Activated B cell treated with CpG ODN at 0.5 μM for 24 hours (primary cell): Measurements from ENCODE around the gene SIRPA. TPM values are rescaled to one million over a fixed set of nuclear protein-coding genes. Genes with fewer than 3 reads are reported as not detected.

Source experiments
- ATAC-seq: fragments of 200-7000 bp; cut with Tn5 transposase; one replicate; pipeline ENCODE4 v1.10.0; 2021; ENCODE audit warnings: low read depth, mild to moderate bottlenecking, moderate library complexity
- CTCF ChIA-PET: fragments of 350-600 bp; sonication (Branson Sonifier 250); formaldehyde crosslinking; loops from one replicate; lab custom pipeline; 2021; ENCODE audit warnings: antibody characterized with exemption; lab: Charles Lee
- POLR2A ChIA-PET: fragments of 350-600 bp; sonication (Branson Sonifier 250); formaldehyde crosslinking; loops from one replicate; lab custom pipeline; 2021; ENCODE audit warnings: antibody characterized with exemption; lab: Charles Lee
- DNase-seq: peaks from one replicate; pipeline ENCODE4 v3.0.0; 2022
- H3K27ac Mint-ChIP-seq: one replicate; pipeline ENCODE4 v1.8.0; 2020; ENCODE audit warnings: mixed read lengths
- H3K27me3 Mint-ChIP-seq: one replicate; pipeline ENCODE4 v1.8.0; 2021; ENCODE audit warnings: mixed read lengths
- H3K36me3 Mint-ChIP-seq: one replicate; pipeline ENCODE4 v1.8.0; 2021; ENCODE audit warnings: low read depth, mixed read lengths
- H3K4me1 Mint-ChIP-seq: one replicate; pipeline ENCODE4 v1.8.0; 2021; ENCODE audit warnings: mixed read lengths
- H3K4me3 Mint-ChIP-seq: one replicate; pipeline ENCODE4 v1.8.0; 2020; ENCODE audit warnings: mild to moderate bottlenecking, mixed read lengths
- H3K9me3 Mint-ChIP-seq: one replicate; pipeline ENCODE4 v1.8.0; 2020; ENCODE audit warnings: mixed read lengths
- CTCF ChIP-seq: fragments of 200-600 bp; IDR thresholded peaks from one replicate; pipeline ENCODE4 v1.8.0; 2022; ENCODE audit warnings: antibody characterized with exemption, mild to moderate bottlenecking
- intact Hi-C: fragments of 100-400 bp; cut with micrococcal nuclease; formaldehyde crosslinking; loops from one replicate; pipeline ENCODE4 v1.15.1; 2024
- total RNA-seq: library from RNA; stranded (reverse); gene quantifications from 2 replicates; pipeline ENCODE4 v1.2.3, GENCODE V29; 2022

Gene SIRPA
- total RNA-seq, 1 donor from 2014 or later = 10.1 TPM

- no peak for TF ChIP-seq CTCF
- peaks cover 42% of the 10 kb centered on the region for H3K4me1 Mint-ChIP-seq
Observed at GRCh38 chr20:1955217-1955616, 60.0 kb downstream of the SIRPA start.

GRCh38 chr20:1958426-1958825, 63.2 kb downstream of the SIRPA start:
- no peak for TF ChIP-seq CTCF
- ChIA-PET POLR2A (interaction anchor here (0.7 kb wide), 2 partner anchors 58 to 66 kb away, joined by 3 read pairs; no protein-coding TSS in a partner anchor), CTCF (no interaction called here)
- DNase-seq = no peak
- no peak overlapping the region for H3K4me3 Mint-ChIP-seq
- ATAC-seq = no peak
- H3K27me3 Mint-ChIP-seq = no peaks in the 10 kb centered on the region
- intact Hi-C loops = loop anchor here (10.0 kb wide), 1 partner anchor 564 kb away; the partner anchor contains the start of gene FKBP1A
- H3K9me3 Mint-ChIP-seq = peaks cover 3% of the 10 kb centered on the region
- H3K36me3 Mint-ChIP-seq = no peaks in the 10 kb centered on the region
- no peak overlapping the region for H3K27ac Mint-ChIP-seq
- H3K4me1 Mint-ChIP-seq = peaks cover 23% of the 10 kb centered on the region

More at GRCh38 chr20:1955217-1955616, 60.0 kb downstream of the SIRPA start:
- Mint-ChIP-seq H3K27ac (peak overlapping the region; percentile 46), H3K36me3 (no peaks in the 10 kb centered on the region), H3K9me3 (peaks cover 3% of the 10 kb centered on the region), H3K27me3 (no peaks in the 10 kb centered on the region), H3K4me3 (no peak overlapping the region)
- ChIA-PET POLR2A (interaction anchor here (0.6 to 2.2 kb wide), 15 partner anchors 10 to 534 kb away, joined by 3 to 21 read pairs (median 9); partner anchors contain the start of gene STK35), CTCF (interaction anchor here (1.0 to 3.6 kb wide), 5 partner anchors 10 to 153 kb away, joined by 3 to 26 read pairs (median 5); no protein-coding TSS in a partner anchor)
- ATAC-seq (no peak), DNase-seq (no peak)
- intact Hi-C loops = loop anchor here (10.0 kb wide), 1 partner anchor 560 kb away; the partner anchor contains the start of gene FKBP1A

- DNase-seq (no peak), ATAC-seq (no peak)
- ChIA-PET CTCF (no interaction called here), POLR2A (interaction anchor here (0.7 kb wide), 2 partner anchors 59 to 66 kb away, joined by 3 read pairs; no protein-coding TSS in a partner anchor)
- no peak overlapping the region for H3K4me3 Mint-ChIP-seq
- H3K27ac Mint-ChIP-seq = no peak overlapping the region
- no peaks in the 10 kb centered on the region for H3K36me3 Mint-ChIP-seq
- TF ChIP-seq CTCF = no peak
- intact Hi-C loops = loop anchor here (10.0 kb wide), 1 partner anchor 564 kb away; the partner anchor contains the start of gene FKBP1A
- H3K4me1 Mint-ChIP-seq = peaks cover 15% of the 10 kb centered on the region
- H3K9me3 Mint-ChIP-seq = peaks cover 3% of the 10 kb centered on the region
- no peaks in the 10 kb centered on the region for H3K27me3 Mint-ChIP-seq
Observed at GRCh38 chr20:1959156-1959555, 63.9 kb downstream of the SIRPA start.

GRCh38 chr20:1961374-1961773, 66.2 kb downstream of the SIRPA start:
- Mint-ChIP-seq H3K36me3 (no peaks in the 10 kb centered on the region), H3K4me1 (peaks cover 17% of the 10 kb centered on the region), H3K27me3 (no peaks in the 10 kb centered on the region), H3K4me3 (no peak overlapping the region), H3K9me3 (peaks cover 3% of the 10 kb centered on the region), H3K27ac (no peak overlapping the region)
- intact Hi-C loops = no loop called here
- ATAC-seq (no peak), DNase-seq (no peak)
- ChIA-PET CTCF (no interaction called here), POLR2A (no interaction called here)
- TF ChIP-seq CTCF = no peak

GRCh38 chr20:1964061-1964460, 68.9 kb downstream of the SIRPA start:
- H3K27ac Mint-ChIP-seq = no peak overlapping the region
- no peak for TF ChIP-seq CTCF
- H3K9me3 Mint-ChIP-seq = peaks cover 3% of the 10 kb centered on the region
- ATAC-seq = no peak
- no peaks in the 10 kb centered on the region for H3K36me3 Mint-ChIP-seq
- peaks cover 17% of the 10 kb centered on the region for H3K4me1 Mint-ChIP-seq
- CTCF ChIA-PET = interaction anchor here (1.2 to 2.4 kb wide), 5 partner anchors 9 to 208 kb away, joined by 3 to 7 read pairs (median 5); no protein-coding TSS in a partner anchor
- POLR2A ChIA-PET = no interaction called here
- DNase-seq = no peak
- H3K4me3 Mint-ChIP-seq = no peak overlapping the region
- H3K27me3 Mint-ChIP-seq = no peaks in the 10 kb centered on the region
- intact Hi-C loops = loop anchor here (2.0 kb wide), 1 partner anchor 129 kb away; no protein-coding TSS in a partner anchor
